ENCODE data around the gene GPR17. TPM values are rescaled to one million over a fixed set of nuclear protein-coding genes. Genes with fewer than 3 reads are reported as not detected.
A peak's percentile ranks its signal among the peaks of the same experiment; 100 is the strongest.

GPR17 gene
- total and polyA plus RNA-seq, 5 experiments from 2014 or later: not detected

GRCh38 chr2:127619203-127619590, 26.8 kb upstream of the GPR17 start:
- ATAC-seq: no peak

GRCh38 chr2:127619877-127620705, 25.9 kb upstream of the GPR17 start:
- Mint-ChIP-seq H3K9me3 (no peaks in the 10 kb centered on the region), H3K4me3 (no peak overlapping the region), H3K36me3 (no peaks in the 10 kb centered on the region), H3K27me3 (peaks cover 0 to 4% (median 0%) of the 10 kb centered on the region in 5 donors), H3K4me1 (peaks cover 11 to 48% (median 23%) of the 10 kb centered on the region in 4 donors), H3K27ac (peak overlapping the region in 3 of 10 donors; percentile 9 to 79 (median 33))
- POLR2A ChIA-PET: interaction anchor here (1.6 kb wide), 1 partner anchor 14 kb away, joined by 3 read pairs; no protein-coding TSS in a partner anchor
- DNase-seq (peak in 1 of 10 donors; percentile 37), ATAC-seq (no peak)

More at GRCh38 chr2:127619203-127619590, 26.8 kb upstream of the GPR17 start:
- no peak overlapping the region for H3K27ac Mint-ChIP-seq
- DNase-seq: peak in 1 of 10 donors; percentile 22
- no peaks in the 10 kb centered on the region for H3K36me3 Mint-ChIP-seq
- POLR2A ChIA-PET: interaction anchor here (0.6 to 1.6 kb wide), 2 partner anchors 15 to 20 kb away, joined by 3 read pairs; no protein-coding TSS in a partner anchor
- peaks cover 0 to 5% (median 0%) of the 10 kb centered on the region in 9 donors for H3K9me3 Mint-ChIP-seq
- peaks cover 12 to 50% (median 27%) of the 10 kb centered on the region in 4 donors for H3K4me1 Mint-ChIP-seq
- peaks cover 0 to 4% (median 0%) of the 10 kb centered on the region in 5 donors for H3K27me3 Mint-ChIP-seq
- no peak overlapping the region for H3K4me3 Mint-ChIP-seq

- no peak for ATAC-seq
- Mint-ChIP-seq H3K9me3 (no peaks in the 10 kb centered on the region), H3K27ac (no peak overlapping the region), H3K27me3 (peaks cover 0 to 4% (median 0%) of the 10 kb centered on the region in 5 donors), H3K4me1 (peaks cover 7 to 42% (median 16%) of the 10 kb centered on the region in 4 donors), H3K36me3 (no peaks in the 10 kb centered on the region), H3K4me3 (no peak overlapping the region)
- DNase-seq: peak in 1 of 10 donors; percentile 38
- POLR2A ChIA-PET: no interaction called here
Measured at GRCh38 chr2:127620866-127621265, 25.1 kb upstream of the GPR17 start.

- Mint-ChIP-seq H3K4me3 (no peak overlapping the region), H3K27me3 (peaks cover 0 to 4% (median 0%) of the 10 kb centered on the region in 5 donors), H3K4me1 (peaks cover 1 to 31% (median 8%) of the 10 kb centered on the region in 4 donors), H3K9me3 (no peaks in the 10 kb centered on the region), H3K36me3 (no peaks in the 10 kb centered on the region), H3K27ac (no peak overlapping the region)
- no peak for ATAC-seq
- DNase-seq: peak in 1 of 10 donors; percentile 24
- POLR2A ChIA-PET: interaction anchor here (0.7 kb wide), 1 partner anchor 15 kb away, joined by 3 read pairs; no protein-coding TSS in a partner anchor
Measured at GRCh38 chr2:127621981-127622431, 23.9 kb upstream of the GPR17 start.

GRCh38 chr2:127622561-127623387, 23.2 kb upstream of the GPR17 start:
- Mint-ChIP-seq H3K27me3 (peaks cover 0 to 4% (median 0%) of the 10 kb centered on the region in 5 donors), H3K9me3 (no peaks in the 10 kb centered on the region), H3K36me3 (no peaks in the 10 kb centered on the region), H3K4me1 (peaks cover 0 to 28% (median 5%) of the 10 kb centered on the region in 4 donors), H3K4me3 (no peak overlapping the region), H3K27ac (peak overlapping the region in 1 of 10 donors; percentile 59)
- peak in 1 of 10 donors; percentile 56 for DNase-seq
- no peak for ATAC-seq
- POLR2A ChIA-PET: interaction anchor here (0.7 kb wide), 1 partner anchor 43 kb away, joined by 3 read pairs; no protein-coding TSS in a partner anchor

GRCh38 chr2:127623388-127624319, 22.3 kb upstream of the GPR17 start:
- ATAC-seq (no peak), DNase-seq (peak in 1 of 10 donors; percentile 60)
- H3K4me3 Mint-ChIP-seq: no peak overlapping the region
- H3K36me3 Mint-ChIP-seq: no peaks in the 10 kb centered on the region
- POLR2A ChIA-PET: no interaction called here
- H3K9me3 Mint-ChIP-seq: no peaks in the 10 kb centered on the region
- peaks cover 0 to 22% (median 2%) of the 10 kb centered on the region in 4 donors for H3K4me1 Mint-ChIP-seq
- H3K27ac Mint-ChIP-seq: no peak overlapping the region
- H3K27me3 Mint-ChIP-seq: peaks cover 0 to 4% (median 0%) of the 10 kb centered on the region in 5 donors

GRCh38 chr2:127624320-127624755, 21.6 kb upstream of the GPR17 start:
- Mint-ChIP-seq H3K4me1 (peaks cover 0 to 21% (median under 1%) of the 10 kb centered on the region in 4 donors), H3K4me3 (no peak overlapping the region), H3K27me3 (peaks cover 0 to 4% (median 0%) of the 10 kb centered on the region in 5 donors), H3K27ac (peak overlapping the region in 1 of 10 donors; percentile 17), H3K9me3 (no peaks in the 10 kb centered on the region), H3K36me3 (no peaks in the 10 kb centered on the region)
- DNase-seq (peak in 1 of 10 donors; percentile 26), ATAC-seq (no peak)
- POLR2A ChIA-PET: no interaction called here

GRCh38 chr2:127624756-127625571, 21.0 kb upstream of the GPR17 start:
- Mint-ChIP-seq H3K9me3 (no peaks in the 10 kb centered on the region), H3K4me1 (peaks cover under 1 to 17% (median 2%) of the 10 kb centered on the region in 4 donors), H3K4me3 (no peak overlapping the region), H3K27me3 (peaks cover 0 to 4% (median 0%) of the 10 kb centered on the region in 5 donors), H3K36me3 (no peaks in the 10 kb centered on the region), H3K27ac (peak overlapping the region in 1 of 10 donors; percentile 17)
- POLR2A ChIA-PET: interaction anchor here (1.0 to 1.9 kb wide), 2 partner anchors 9 to 14 kb away, joined by 4 to 5 read pairs; no protein-coding TSS in a partner anchor
- ATAC-seq (no peak), DNase-seq (peak in 1 of 10 donors; percentile 62)

- H3K27me3 Mint-ChIP-seq: peaks cover 0 to 4% (median 0%) of the 10 kb centered on the region in 5 donors
- DNase-seq: peak in 1 of 10 donors; percentile 62
- POLR2A ChIA-PET: interaction anchor here (1.0 to 1.9 kb wide), 2 partner anchors 9 to 14 kb away, joined by 4 to 5 read pairs; no protein-coding TSS in a partner anchor
- peaks cover 3 to 21% (median 6%) of the 10 kb centered on the region in 4 donors for H3K4me1 Mint-ChIP-seq
- no peak for ATAC-seq
- H3K4me3 Mint-ChIP-seq: no peak overlapping the region
- H3K9me3 Mint-ChIP-seq: no peaks in the 10 kb centered on the region
- peak overlapping the region in 1 of 10 donors; percentile 79 for H3K27ac Mint-ChIP-seq
- no peaks in the 10 kb centered on the region for H3K36me3 Mint-ChIP-seq
Measured at GRCh38 chr2:127625572-127625951, 20.4 kb upstream of the GPR17 start.

- no peaks in the 10 kb centered on the region for H3K36me3 Mint-ChIP-seq
- H3K4me1 Mint-ChIP-seq: peaks cover 5 to 20% (median 6%) of the 10 kb centered on the region in 4 donors
- no peaks in the 10 kb centered on the region for H3K9me3 Mint-ChIP-seq
- H3K27me3 Mint-ChIP-seq: peaks cover 0 to 4% (median 0%) of the 10 kb centered on the region in 5 donors
- no peak for ATAC-seq
- DNase-seq: peak in 1 of 10 donors; percentile 4
- POLR2A ChIA-PET: interaction anchor here (1.0 to 1.9 kb wide), 2 partner anchors 10 to 13 kb away, joined by 4 to 5 read pairs; no protein-coding TSS in a partner anchor
- H3K4me3 Mint-ChIP-seq: no peak overlapping the region
- H3K27ac Mint-ChIP-seq: peak overlapping the region in 1 of 10 donors; percentile 79
Measured at GRCh38 chr2:127626175-127626574, 19.8 kb upstream of the GPR17 start.
